ENCODE data around the gene HSFY1.
"Not testable (repeated sequence)": the region's sequence is repeated elsewhere in the genome, so short reads cannot be mapped to it uniquely, and the experiment has no call there.

HSFY1 gene, protein sequence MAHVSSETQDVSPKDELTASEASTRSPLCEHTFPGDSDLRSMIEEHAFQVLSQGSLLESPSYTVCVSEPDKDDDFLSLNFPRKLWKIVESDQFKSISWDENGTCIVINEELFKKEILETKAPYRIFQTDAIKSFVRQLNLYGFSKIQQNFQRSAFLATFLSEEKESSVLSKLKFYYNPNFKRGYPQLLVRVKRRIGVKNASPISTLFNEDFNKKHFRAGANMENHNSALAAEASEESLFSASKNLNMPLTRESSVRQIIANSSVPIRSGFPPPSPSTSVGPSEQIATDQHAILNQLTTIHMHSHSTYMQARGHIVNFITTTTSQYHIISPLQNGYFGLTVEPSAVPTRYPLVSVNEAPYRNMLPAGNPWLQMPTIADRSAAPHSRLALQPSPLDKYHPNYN

GRCh38 chrY:18546420-18546819 lies at the start of gene HSFY1:
Gene HSFY1 (plus strand): TSS chrY:18546720. CDS start chrY:18546788, 68 bp downstream.
- DNase-seq = not testable (repeated sequence)

GRCh38 chrY:18504266-18504665 lies 42.3 kb upstream of the HSFY1 start:
- not testable (repeated sequence) for DNase-seq

- not testable (repeated sequence) for DNase-seq
Measured at GRCh38 chrY:18530995-18531655, 15.4 kb upstream of the HSFY1 start.

DNA sequence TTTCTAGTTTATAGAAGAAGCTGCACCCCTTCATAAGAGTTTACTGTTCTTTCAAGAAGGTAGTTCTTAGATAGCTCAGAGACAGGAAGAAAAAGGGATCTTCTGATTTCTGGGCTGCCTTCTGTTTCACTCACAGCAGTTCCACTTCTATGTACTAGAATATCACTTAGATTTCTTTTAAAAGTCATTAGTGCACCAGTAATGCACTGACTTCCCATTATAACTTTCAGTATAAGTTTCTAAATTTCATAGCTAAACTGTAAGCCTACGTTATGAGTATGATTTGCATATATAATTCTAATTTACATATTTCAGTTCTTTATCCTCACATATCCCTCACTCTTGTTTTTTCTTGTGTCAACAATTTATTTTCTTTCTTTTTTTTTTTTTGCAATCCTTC lies 7.6 kb upstream of the HSFY1 start:
- DNase-seq = not testable (repeated sequence)

DNA sequence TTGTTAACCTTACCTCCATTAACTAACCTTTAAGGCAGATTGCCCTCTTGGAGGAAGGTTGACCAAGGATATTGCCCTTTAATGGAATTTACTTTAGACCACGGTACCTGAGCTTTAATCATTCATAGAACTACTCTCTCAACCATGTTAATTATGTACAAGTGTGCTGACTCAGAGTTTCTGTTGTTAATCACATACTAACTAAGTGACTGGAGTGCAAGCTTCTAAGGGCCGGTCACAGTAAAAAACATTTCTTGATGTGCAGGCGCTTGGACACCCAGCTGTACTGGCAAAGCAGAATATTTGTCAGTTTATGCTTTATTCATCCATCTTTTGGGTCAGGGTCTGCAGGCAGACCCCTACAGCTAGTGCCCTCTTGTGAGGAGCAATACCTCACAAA lies 6.6 kb downstream of the HSFY1 start:
- DNase-seq = not testable (repeated sequence)

GRCh38 chrY:18565915-18566314 lies 19.4 kb downstream of the HSFY1 start:
- DNase-seq = not testable (repeated sequence)
